Stimulated activated CD4-positive, alpha-beta T cell treated with anti-CD3 and anti-CD28 coated beads, Interleukin-1b, Interleukin-23, amount 100 ng/mL, for 48 hours (primary cell): ENCODE measurements around the gene ADAD1.
"Not testable (repeated sequence)": the region's sequence is repeated elsewhere in the genome, so short reads cannot be mapped to it uniquely, and the experiment has no call there.

Experiments
- DNase-seq: peaks from one replicate; pipeline ENCODE4 v3.0.0-alpha.2; 2020

ADAD1 gene

GRCh38 chr4:122378711-122379110 is at the start of gene ADAD1:
TSS of gene ADAD1 (plus strand) at chr4:122379011. CDS start at chr4:122380070, 1,059 bp downstream.
- DNase-seq = no peak

- no peak for DNase-seq
These were observed 48.8 kb upstream of the ADAD1 start for GRCh38 chr4:122329876-122330565.

- DNase-seq = no peak
These were observed 47.6 kb upstream of the ADAD1 start for GRCh38 chr4:122331195-122331594.

GRCh38 chr4:122334828-122335227 is 44.0 kb upstream of the ADAD1 start:
- no peak for DNase-seq

- DNase-seq = no peak
These were observed 36.9 kb upstream of the ADAD1 start for GRCh38 chr4:122341886-122342285.

GRCh38 chr4:122346036-122346435 is 32.8 kb upstream of the ADAD1 start:
- no peak for DNase-seq

GRCh38 chr4:122346503-122346902 is 32.3 kb upstream of the ADAD1 start:
- DNase-seq = no peak

- DNase-seq = no peak
These were observed 22.4 kb upstream of the ADAD1 start for GRCh38 chr4:122356317-122356808.

GRCh38 chr4:122360754-122361153 is 18.1 kb upstream of the ADAD1 start:
- DNase-seq = no peak

GRCh38 chr4:122364700-122365404 is 14.0 kb upstream of the ADAD1 start:
- no peak for DNase-seq

GRCh38 chr4:122368786-122369185 is 10.0 kb upstream of the ADAD1 start:
- not testable (repeated sequence) for DNase-seq

GRCh38 chr4:122377352-122377751 is 1.5 kb upstream of the ADAD1 start:
- no peak for DNase-seq

GRCh38 chr4:122379239-122379638 is 428 bp downstream of the ADAD1 start:
- no peak for DNase-seq

GRCh38 chr4:122383341-122383740 is 4.5 kb downstream of the ADAD1 start:
- no peak for DNase-seq

- DNase-seq = no peak
These were observed 5.4 kb downstream of the ADAD1 start for GRCh38 chr4:122384245-122384644.

- DNase-seq = no peak
These were observed 14.5 kb downstream of the ADAD1 start for GRCh38 chr4:122393276-122393675.

GRCh38 chr4:122403861-122404260 is 25.1 kb downstream of the ADAD1 start:
- DNase-seq = no peak

GRCh38 chr4:122412547-122412946 is 33.7 kb downstream of the ADAD1 start:
- no peak for DNase-seq

GRCh38 chr4:122423246-122423645 is 44.4 kb downstream of the ADAD1 start:
- no peak for DNase-seq

- no peak for DNase-seq
These were observed 52.5 kb downstream of the ADAD1 start for GRCh38 chr4:122431351-122431750.

GRCh38 chr4:122434285-122434684 is 55.5 kb downstream of the ADAD1 start:
- no peak for DNase-seq

- peak; percentile 41 for DNase-seq
These were observed 72.0 kb downstream of the ADAD1 start for GRCh38 chr4:122450847-122451246.

- DNase-seq = no peak
These were observed 74.7 kb downstream of the ADAD1 start for GRCh38 chr4:122453384-122453995.
